ENCODE measurements around the gene SLC1A3.

GRCh38 chr5:36670548-36670947 is 64.1 kb downstream of the SLC1A3 start:
- TF ChIP-seq CTCF (IDR thresholded peaks at IDR 0.05) = no peak
- no peak for TF ChIP-seq EZH2 (IDR thresholded peaks at IDR 0.05; ENCODE audit: borderline replicate concordance, insufficient read depth, low read depth, low read length, poor library complexity, severe bottlenecking)

Measured in B cell (primary cell).